H9 (cell line): ENCODE measurements around the gene CFAP97D1. TPM values are rescaled to one million over a fixed set of nuclear protein-coding genes. Genes with fewer than 3 reads are reported as not detected.

ENCODE experiments used
- DNase-seq: peaks from one replicate; pipeline ENCODE4 v3.0.0-alpha.2; 2017
- H2AFZ ChIP-seq: one replicate; pipeline ENCODE4 v1.6.1; 2013; ENCODE audit warnings: mild to moderate bottlenecking, low read length, control low read depth, moderate library complexity
- H2AK5ac ChIP-seq: 2 replicates; pipeline ENCODE4 v1.6.1; 2013; ENCODE audit warnings: low read length, control low read depth, mixed read lengths; ENCODE audit not compliant: insufficient read length
- H2BK120ac ChIP-seq: one replicate; pipeline ENCODE4 v1.6.1; 2013; ENCODE audit warnings: low read depth, mild to moderate bottlenecking, low read length, control low read depth, inconsistent platforms; ENCODE audit not compliant: poor library complexity, severe bottlenecking
- H2BK12ac ChIP-seq: 2 replicates; pipeline ENCODE4 v1.6.1; 2013; ENCODE audit warnings: low read length, control low read depth, mixed read lengths, low read depth; ENCODE audit not compliant: insufficient read length
- H2BK15ac ChIP-seq: 2 replicates; pipeline ENCODE4 v1.6.1; 2013; ENCODE audit warnings: low read depth, low read length, control low read depth
- H2BK20ac ChIP-seq: one replicate; pipeline ENCODE4 v1.6.1; 2013; ENCODE audit warnings: low read depth, mild to moderate bottlenecking, low read length, control low read depth, inconsistent platforms; ENCODE audit not compliant: poor library complexity, severe bottlenecking
- H2BK5ac ChIP-seq: 2 replicates; pipeline ENCODE4 v1.6.1; 2013; ENCODE audit warnings: low read length, control low read depth, mixed read lengths; ENCODE audit not compliant: insufficient read length
- H3K14ac ChIP-seq: 2 replicates; pipeline ENCODE4 v1.6.1; 2013; ENCODE audit warnings: low read length, control low read depth; ENCODE audit not compliant: insufficient read depth
- H3K18ac ChIP-seq: 2 replicates; pipeline ENCODE4 v1.6.1; 2013; ENCODE audit warnings: low read depth, mild to moderate bottlenecking, mixed read lengths, low read length, control low read depth; ENCODE audit not compliant: insufficient read length
- H3K23ac ChIP-seq: 2 replicates; pipeline ENCODE4 v1.6.1; 2013; ENCODE audit warnings: low read length, control low read depth, mixed read lengths, low read depth; ENCODE audit not compliant: insufficient read length
- H3K23me2 ChIP-seq: 2 replicates; pipeline ENCODE4 v1.6.1; 2013; ENCODE audit warnings: low read depth, mild to moderate bottlenecking, mixed read lengths, low read length, control low read depth; ENCODE audit not compliant: insufficient read length, poor library complexity, severe bottlenecking
- H3K27ac ChIP-seq: 2 replicates; pipeline ENCODE4 v1.5.1; 2013; ENCODE audit warnings: low read length, control low read depth, mixed read lengths, low read depth; ENCODE audit not compliant: insufficient read length
- H3K27me3 ChIP-seq: 2 replicates; pipeline ENCODE4 v1.6.1; 2013; ENCODE audit warnings: low read length, control low read depth, inconsistent platforms; ENCODE audit not compliant: insufficient read depth
- H3K4ac ChIP-seq: 2 replicates; pipeline ENCODE4 v1.6.1; 2013; ENCODE audit warnings: low read depth, mild to moderate bottlenecking, control low read depth, inconsistent platforms, low read length, moderate library complexity
- H3K4me1 ChIP-seq: 2 replicates; pipeline ENCODE4 v1.6.1; 2013; ENCODE audit warnings: low read length, control low read depth, inconsistent platforms; ENCODE audit not compliant: insufficient read depth
- H3K4me2 ChIP-seq: 2 replicates; pipeline ENCODE4 v1.6.1; 2013; ENCODE audit warnings: low read length, control low read depth, mixed read lengths; ENCODE audit not compliant: insufficient read length, insufficient read depth
- H3K56ac ChIP-seq: 2 replicates; pipeline ENCODE4 v1.6.1; 2013; ENCODE audit warnings: low read depth, mild to moderate bottlenecking, mixed read lengths, low read length, control low read depth; ENCODE audit not compliant: insufficient read length
- H3K79me1 ChIP-seq: 2 replicates; pipeline ENCODE4 v1.6.1; 2013; ENCODE audit warnings: low read depth, mild to moderate bottlenecking, moderate library complexity, low read length, control low read depth, inconsistent platforms; ENCODE audit not compliant: insufficient read depth, poor library complexity, severe bottlenecking
- H3K79me2 ChIP-seq: 2 replicates; pipeline ENCODE4 v1.6.1; 2013; ENCODE audit warnings: low read length, control low read depth, inconsistent platforms; ENCODE audit not compliant: insufficient read depth
- H3K9ac ChIP-seq: 2 replicates; pipeline ENCODE4 v1.6.1; 2013; ENCODE audit warnings: low read length, control low read depth, mixed read lengths; ENCODE audit not compliant: insufficient read length; ENCODE audit errors: extremely low read depth
- H3K9me3 ChIP-seq: one replicate; pipeline ENCODE4 v1.6.1; 2013; ENCODE audit warnings: low read depth, low read length, inconsistent platforms; ENCODE audit not compliant: control insufficient read depth
- H3T11ph ChIP-seq: one replicate; pipeline ENCODE4 v1.6.1; 2013; ENCODE audit warnings: mild to moderate bottlenecking, low read length, control low read depth, inconsistent platforms
- H4K20me1 ChIP-seq: one replicate; pipeline ENCODE4 v1.6.1; 2013; ENCODE audit not compliant: control insufficient read depth, insufficient read length, insufficient read depth
- H4K5ac ChIP-seq: 2 replicates; pipeline ENCODE4 v1.6.1; 2013; ENCODE audit warnings: low read depth, mild to moderate bottlenecking, mixed read lengths, low read length, control low read depth; ENCODE audit not compliant: insufficient read length
- H4K8ac ChIP-seq: replicated peaks from 2 replicates; pipeline ENCODE4 v1.6.1; 2013; ENCODE audit warnings: low read length, control low read depth, mixed read lengths, low read depth; ENCODE audit not compliant: insufficient read length
- H4K91ac ChIP-seq: 2 replicates; pipeline ENCODE4 v1.6.1; 2013; ENCODE audit warnings: low read depth, mild to moderate bottlenecking, moderate library complexity, mixed read lengths, low read length, control low read depth; ENCODE audit not compliant: insufficient read length
- H3K27ac Mint-ChIP-seq, 3 experiments: 2 replicates in 2 of 3; 3 replicates in 1 of 3; pipeline ENCODE4 v1.8.0; 2020 to 2021; ENCODE audit warnings: mixed read lengths in 3 of 3, mild to moderate bottlenecking in 1 of 3, moderate library complexity in 1 of 3
- H3K27me3 Mint-ChIP-seq: 2 replicates; pipeline ENCODE4 v1.8.0; 2021; ENCODE audit warnings: low read depth, mild to moderate bottlenecking, moderate library complexity, mixed read lengths
- H3K36me3 Mint-ChIP-seq, 3 experiments: 2 replicates in 2 of 3; 3 replicates in 1 of 3; pipeline ENCODE4 v1.8.0; 2020 to 2021; ENCODE audit warnings: low read depth in 3 of 3, mixed read lengths in 3 of 3; ENCODE audit not compliant: insufficient read depth in 1 of 3
- H3K4me1 Mint-ChIP-seq, 2 experiments: 2 replicates each; pipeline ENCODE4 v1.8.0; 2020; ENCODE audit warnings: mixed read lengths in 2 of 2
- H3K4me3 Mint-ChIP-seq, 2 experiments: 2 replicates in 1 of 2; 3 replicates in 1 of 2; pipeline ENCODE4 v1.8.0; 2020 to 2021; ENCODE audit warnings: mild to moderate bottlenecking in 2 of 2, mixed read lengths in 2 of 2, moderate library complexity in 1 of 2
- H3K9me3 Mint-ChIP-seq, 2 experiments: 2 replicates in 1 of 2; 3 replicates in 1 of 2; pipeline ENCODE4 v1.8.0; 2020; ENCODE audit warnings: mild to moderate bottlenecking in 2 of 2, mixed read lengths in 2 of 2, moderate library complexity in 1 of 2
- WGBS: extraction: QIAGEN DNeasy Blood & Tissue Kit; methylation state at CpG from one replicate; pipeline ENCODE4 v1.1.7; 2013; ENCODE audit warnings: missing lambda C conversion rate, low lambda C conversion rate, mixed read lengths; ENCODE audit not compliant: insufficient read length; ENCODE audit errors: extremely low coverage; 5-methylcytosine and 5-hydroxymethylcytosine counted together
- total RNA-seq: library from RNA; stranded (reverse); gene quantifications from 2 replicates; pipeline ENCODE4 v1.2.1, GENCODE V29; 2021
- TF ChIP-seq, protein P1 (sequence below): fragments of 200-600 bp; sonication (generic); conservative IDR thresholded peaks from 3 replicates; pipeline ENCODE4 v1.8.0; 2021; ENCODE audit warnings: antibody characterized with exemption, mild to moderate bottlenecking

CFAP97D1 gene
- total RNA-seq, 1 experiment from 2014 or later, result not detected

DNA sequence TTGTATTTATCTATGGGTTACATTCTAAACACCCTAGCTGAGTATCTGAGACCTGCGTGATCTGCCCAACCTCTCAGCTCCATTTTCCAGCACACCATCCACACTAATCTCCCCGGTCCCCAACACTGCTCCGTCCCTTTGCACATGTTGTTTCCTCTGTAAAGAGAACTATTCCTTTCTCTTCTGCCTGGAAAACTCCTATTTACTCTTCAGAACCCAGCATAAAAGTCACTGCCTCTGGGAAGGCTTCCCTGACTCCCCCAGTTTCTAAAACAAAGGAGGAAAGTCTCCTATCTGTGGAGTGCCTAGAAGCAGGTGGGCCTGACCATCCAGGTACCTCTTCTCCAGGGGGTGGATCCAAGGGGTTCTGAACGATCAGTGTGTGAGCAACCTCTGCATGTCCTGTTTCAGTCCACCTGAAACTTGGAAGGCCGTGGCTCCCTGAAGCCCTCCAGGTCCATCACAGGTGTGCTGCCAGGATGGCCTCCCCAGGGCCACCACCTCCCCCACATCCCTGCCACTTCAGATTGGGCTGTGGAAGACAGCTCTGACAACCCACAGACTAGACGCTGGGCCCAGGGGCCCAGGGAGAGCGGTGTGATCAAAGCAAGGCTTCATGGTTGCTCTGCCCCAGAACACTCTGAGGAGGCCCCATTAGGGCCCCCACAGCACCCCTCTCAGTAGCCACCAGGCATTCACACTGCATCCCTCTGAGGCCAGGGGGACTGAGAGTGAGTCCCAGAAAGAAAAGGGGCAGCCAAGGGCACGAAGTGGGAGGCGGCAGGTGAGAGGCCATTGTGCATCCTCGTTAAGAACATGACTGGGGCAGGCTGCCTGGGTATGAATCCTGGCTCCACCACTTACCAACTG is 32.4 kb downstream of the CFAP97D1 start:
- H3K79me2 ChIP-seq, result no peaks in the 10 kb centered on the region
- Mint-ChIP-seq H3K27me3 (no peaks in the 10 kb centered on the region), H3K4me3 (no peak overlapping the region), H3K36me3 (peaks cover 0 to 8% (median 0%) of the 10 kb centered on the region in 3 experiments; a peak in 5 of 7 replicates), H3K4me1 (peaks cover 15 to 16% of the 10 kb centered on the region in 2 experiments), H3K9me3 (no peaks in the 10 kb centered on the region), H3K27ac (peak overlapping the region in 1 of 3 experiments; percentile 63; a peak in 4 of 7 replicates)
- no peaks in the 10 kb centered on the region for H3K27me3 ChIP-seq
- no peak overlapping the region for H4K5ac ChIP-seq
- H3K9ac ChIP-seq, result no peak overlapping the region
- no peaks in the 10 kb centered on the region for H3K9me3 ChIP-seq
- H2AK5ac ChIP-seq, result no peak overlapping the region
- H2BK120ac ChIP-seq, result no peak overlapping the region
- H2BK5ac ChIP-seq, result no peak overlapping the region
- no CpG with 5 or more reads among the region's 10 CpGs for WGBS
- no peak overlapping the region for H3K4me2 ChIP-seq
- H3K79me1 ChIP-seq, result no peaks in the 10 kb centered on the region
- TF ChIP-seq, protein P1, sequence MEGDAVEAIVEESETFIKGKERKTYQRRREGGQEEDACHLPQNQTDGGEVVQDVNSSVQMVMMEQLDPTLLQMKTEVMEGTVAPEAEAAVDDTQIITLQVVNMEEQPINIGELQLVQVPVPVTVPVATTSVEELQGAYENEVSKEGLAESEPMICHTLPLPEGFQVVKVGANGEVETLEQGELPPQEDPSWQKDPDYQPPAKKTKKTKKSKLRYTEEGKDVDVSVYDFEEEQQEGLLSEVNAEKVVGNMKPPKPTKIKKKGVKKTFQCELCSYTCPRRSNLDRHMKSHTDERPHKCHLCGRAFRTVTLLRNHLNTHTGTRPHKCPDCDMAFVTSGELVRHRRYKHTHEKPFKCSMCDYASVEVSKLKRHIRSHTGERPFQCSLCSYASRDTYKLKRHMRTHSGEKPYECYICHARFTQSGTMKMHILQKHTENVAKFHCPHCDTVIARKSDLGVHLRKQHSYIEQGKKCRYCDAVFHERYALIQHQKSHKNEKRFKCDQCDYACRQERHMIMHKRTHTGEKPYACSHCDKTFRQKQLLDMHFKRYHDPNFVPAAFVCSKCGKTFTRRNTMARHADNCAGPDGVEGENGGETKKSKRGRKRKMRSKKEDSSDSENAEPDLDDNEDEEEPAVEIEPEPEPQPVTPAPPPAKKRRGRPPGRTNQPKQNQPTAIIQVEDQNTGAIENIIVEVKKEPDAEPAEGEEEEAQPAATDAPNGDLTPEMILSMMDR, result no peak
- DNase-seq, result no peak
- no peak overlapping the region for H3T11ph ChIP-seq
- H4K91ac ChIP-seq, result no peak overlapping the region
- no peak overlapping the region for H2BK20ac ChIP-seq
- H3K23me2 ChIP-seq, result no peaks in the 10 kb centered on the region
- H3K18ac ChIP-seq, result no peak overlapping the region
- no peak overlapping the region for H3K27ac ChIP-seq
- no peak overlapping the region for H2AFZ ChIP-seq
- no peak overlapping the region for H3K56ac ChIP-seq
- no peak overlapping the region for H2BK12ac ChIP-seq
- H2BK15ac ChIP-seq, result no peak overlapping the region
- H3K14ac ChIP-seq, result no peak overlapping the region
- H3K23ac ChIP-seq, result no peak overlapping the region
- no peak overlapping the region for H3K4ac ChIP-seq
- no peaks in the 10 kb centered on the region for H4K20me1 ChIP-seq
- H4K8ac ChIP-seq, result no peak overlapping the region
- no peaks in the 10 kb centered on the region for H3K4me1 ChIP-seq
